Measurements from ENCODE around the gene RNF220. TPM values are rescaled to one million over a fixed set of nuclear protein-coding genes. Genes with fewer than 3 reads are reported as not detected.

The RNF220 gene
- total RNA-seq, 4 donors from 2014 or later = 45.8 to 169 (median 89.4) TPM

DNA sequence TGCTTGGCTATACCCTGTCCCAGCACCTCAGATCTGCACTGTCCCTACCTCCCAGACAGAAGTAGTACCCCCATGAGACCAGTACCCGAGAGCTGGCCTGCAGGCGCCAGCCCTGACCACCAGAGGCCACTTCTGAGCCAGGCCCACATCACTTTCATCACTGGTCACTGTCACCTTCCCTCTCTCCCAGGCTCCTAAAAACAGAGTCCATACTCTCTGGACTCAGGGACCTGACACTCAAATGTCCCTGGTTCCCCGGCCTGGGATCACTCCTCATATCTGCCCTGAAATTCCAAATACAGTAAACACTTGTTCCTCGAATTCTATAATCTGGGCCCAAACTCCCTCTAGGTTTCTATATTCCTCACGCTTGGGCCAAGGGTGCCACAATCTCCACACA lies 250.6 kb downstream of the RNF220 start:
- TF ChIP-seq EP300 (IDR thresholded peaks at IDR 0.05; ENCODE audit: low read depth) = no peak
- TF ChIP-seq, protein P1, sequence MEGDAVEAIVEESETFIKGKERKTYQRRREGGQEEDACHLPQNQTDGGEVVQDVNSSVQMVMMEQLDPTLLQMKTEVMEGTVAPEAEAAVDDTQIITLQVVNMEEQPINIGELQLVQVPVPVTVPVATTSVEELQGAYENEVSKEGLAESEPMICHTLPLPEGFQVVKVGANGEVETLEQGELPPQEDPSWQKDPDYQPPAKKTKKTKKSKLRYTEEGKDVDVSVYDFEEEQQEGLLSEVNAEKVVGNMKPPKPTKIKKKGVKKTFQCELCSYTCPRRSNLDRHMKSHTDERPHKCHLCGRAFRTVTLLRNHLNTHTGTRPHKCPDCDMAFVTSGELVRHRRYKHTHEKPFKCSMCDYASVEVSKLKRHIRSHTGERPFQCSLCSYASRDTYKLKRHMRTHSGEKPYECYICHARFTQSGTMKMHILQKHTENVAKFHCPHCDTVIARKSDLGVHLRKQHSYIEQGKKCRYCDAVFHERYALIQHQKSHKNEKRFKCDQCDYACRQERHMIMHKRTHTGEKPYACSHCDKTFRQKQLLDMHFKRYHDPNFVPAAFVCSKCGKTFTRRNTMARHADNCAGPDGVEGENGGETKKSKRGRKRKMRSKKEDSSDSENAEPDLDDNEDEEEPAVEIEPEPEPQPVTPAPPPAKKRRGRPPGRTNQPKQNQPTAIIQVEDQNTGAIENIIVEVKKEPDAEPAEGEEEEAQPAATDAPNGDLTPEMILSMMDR (IDR thresholded peaks at IDR 0.05) = peak; percentile 49 to 67 (median 56)
- DNase-seq = no peak
- in situ Hi-C loops (cut with MboI; ENCODE audit: low pct_ligation_motif_present in 1 of 4, low pct_unique_long_range_greater_than_20kb in 1 of 4, low sequenced_read_pairs in 3 of 4) = no loop called here
- H3K4me1 ChIP-seq = peaks cover 0 to 8% (median 3%) of the 10 kb centered on the region in 4 donors
- 73 to 100% methylated on average over 1 to 5 of the region's 5 CpGs for WGBS, 2 donors (ENCODE audit: low coverage in 1 of 2)
- intact Hi-C loops (cut with DNase I; ENCODE audit: low total_unique reads) = no loop called here
- no peak overlapping the region for H3K4me3 ChIP-seq
- H3K9me3 ChIP-seq = no peaks in the 10 kb centered on the region
- H3K27me3 ChIP-seq = no peaks in the 10 kb centered on the region
- no peak overlapping the region for H3K27ac ChIP-seq
- peaks cover 0 to 4% (median 2%) of the 10 kb centered on the region in 4 donors for H3K36me3 ChIP-seq

DNA sequence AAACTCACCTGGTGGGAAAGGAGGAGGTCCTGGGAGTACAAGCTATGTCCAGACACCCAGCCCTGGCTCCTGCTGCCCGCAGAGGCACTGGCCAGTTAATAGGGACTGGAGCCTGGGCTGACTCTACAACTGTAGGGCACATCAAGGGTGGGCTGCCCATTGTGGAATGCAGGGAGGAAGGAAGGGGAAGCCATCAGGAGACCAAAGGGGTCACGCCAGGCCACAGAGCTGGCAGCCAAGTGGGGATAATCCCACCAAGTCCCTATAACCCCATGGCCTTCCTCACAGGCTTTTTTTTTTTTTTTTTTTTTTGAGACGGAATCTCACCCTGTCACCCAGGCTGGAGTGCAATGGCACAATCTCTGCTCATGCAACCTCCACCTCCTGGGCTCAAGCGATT lies 254.5 kb downstream of the RNF220 start:
- no peak for DNase-seq

DNA sequence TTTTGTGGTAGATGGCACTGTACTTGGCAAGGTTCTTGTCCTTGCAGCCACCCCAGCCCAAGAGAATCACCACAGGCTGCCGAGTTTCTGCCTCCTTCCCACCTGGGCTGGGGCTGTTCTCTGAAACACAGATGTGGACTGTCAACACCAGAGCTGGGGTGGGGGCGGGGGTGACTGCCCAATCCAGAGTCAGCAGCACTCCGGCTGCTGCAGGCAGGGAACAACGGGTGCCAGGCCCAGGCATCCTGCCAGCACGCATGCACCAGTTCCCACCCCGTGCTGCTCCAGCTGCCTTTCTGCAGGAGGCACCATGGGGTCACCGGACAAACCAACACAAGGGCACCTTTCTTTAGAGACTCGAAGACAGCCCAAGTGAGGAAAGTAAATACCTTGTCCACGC lies 255.1 kb downstream of the RNF220 start:
- intact Hi-C loops (cut with DNase I; ENCODE audit: low total_unique reads) = no loop called here
- WGBS, 2 donors (ENCODE audit: low coverage in 1 of 2) = 46% methylated on average over 9 of the region's 9 CpGs; no CpG with 5 or more reads in 1 of the 2 donors
- no peaks in the 10 kb centered on the region for H3K9me3 ChIP-seq
- H3K4me1 ChIP-seq = peaks cover 0 to 20% (median 8%) of the 10 kb centered on the region in 4 donors
- no peaks in the 10 kb centered on the region for H3K27me3 ChIP-seq
- in situ Hi-C loops (cut with MboI; ENCODE audit: low pct_ligation_motif_present in 1 of 4, low pct_unique_long_range_greater_than_20kb in 1 of 4, low sequenced_read_pairs in 3 of 4) = no loop called here
- TF ChIP-seq POLR2AphosphoS5 (IDR thresholded peaks at IDR 0.05) = no peak
- TF ChIP-seq POLR2A (IDR thresholded peaks at IDR 0.05) = no peak
- TF ChIP-seq, protein P1 (IDR thresholded peaks at IDR 0.05) = no peak
- TF ChIP-seq EP300 (IDR thresholded peaks at IDR 0.05; ENCODE audit: low read depth) = no peak
- no peaks in the 10 kb centered on the region for H3K36me3 ChIP-seq
- peak overlapping the region in 1 of 4 donors; percentile 6 for H3K27ac ChIP-seq
- peak; percentile 48 for DNase-seq
- no peak overlapping the region for H3K4me3 ChIP-seq

More for the DNA sequence above, 254.5 kb downstream of the RNF220 start:
- Histone ChIP-seq H3K27ac (no peak overlapping the region), H3K9me3 (no peaks in the 10 kb centered on the region), H3K4me3 (no peak overlapping the region), H3K36me3 (no peaks in the 10 kb centered on the region), H3K27me3 (no peaks in the 10 kb centered on the region), H3K4me1 (peaks cover 0 to 20% (median 8%) of the 10 kb centered on the region in 4 donors)
- in situ Hi-C loops (cut with MboI; ENCODE audit: low pct_ligation_motif_present in 1 of 4, low pct_unique_long_range_greater_than_20kb in 1 of 4, low sequenced_read_pairs in 3 of 4) (no loop called here), intact Hi-C loops (cut with DNase I; ENCODE audit: low total_unique reads) (no loop called here)
- TF ChIP-seq POLR2AphosphoS5 (IDR thresholded peaks at IDR 0.05) (no peak), POLR2A (IDR thresholded peaks at IDR 0.05) (no peak), EP300 (IDR thresholded peaks at IDR 0.05; ENCODE audit: low read depth) (no peak)
- TF ChIP-seq, protein P1 (IDR thresholded peaks at IDR 0.05) = no peak
- 96% methylated on average over 4 of the region's 4 CpGs; no CpG with 5 or more reads in 1 of the 2 donors for WGBS, 2 donors (ENCODE audit: low coverage in 1 of 2)

DNA sequence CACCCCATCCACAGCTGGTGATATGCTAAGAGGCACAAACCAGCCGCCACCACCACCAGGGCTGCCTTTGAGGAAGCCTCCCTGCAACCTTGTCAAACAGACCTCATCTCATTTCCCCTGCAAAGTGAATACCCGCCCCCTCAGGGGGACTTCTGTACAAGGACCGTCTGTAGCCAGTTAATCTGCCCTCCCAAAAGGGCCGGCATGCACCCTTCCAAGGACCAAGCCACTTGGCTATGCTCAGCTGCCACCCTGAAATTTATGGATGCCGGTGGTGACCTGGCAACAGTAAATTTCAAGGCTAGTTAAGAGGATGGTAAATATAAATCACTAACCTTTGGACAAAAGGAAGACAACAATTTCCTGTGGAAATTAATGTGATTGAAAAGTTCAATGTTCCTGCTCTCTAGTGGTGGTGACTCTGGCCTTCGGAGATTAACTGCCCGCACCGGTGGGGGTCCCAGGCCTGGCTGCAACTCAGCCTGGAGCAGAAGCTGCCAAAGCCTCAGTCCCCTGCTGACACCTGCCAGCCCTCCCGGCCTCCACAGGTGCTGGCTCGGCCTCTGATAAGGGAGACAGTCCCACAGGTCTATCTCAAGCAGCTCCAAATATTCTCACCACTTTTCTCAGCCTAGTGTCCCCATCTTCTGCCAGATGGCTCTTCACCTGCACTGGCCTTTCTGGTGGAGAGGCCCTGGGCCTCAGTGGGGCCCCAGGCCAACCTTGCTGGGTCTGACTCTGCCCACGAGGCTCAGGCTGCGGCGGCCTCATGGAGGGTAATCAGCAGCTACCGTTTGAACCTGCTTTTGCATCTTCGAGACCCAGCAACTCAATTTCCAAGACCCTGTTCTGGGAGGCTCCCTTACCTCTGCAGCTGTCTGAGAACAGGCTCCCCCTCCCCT lies 257.0 kb downstream of the RNF220 start:
- H3K4me1 ChIP-seq = peaks cover 0 to 20% (median 8%) of the 10 kb centered on the region in 4 donors
- WGBS, 2 donors (ENCODE audit: low coverage in 1 of 2) = 69% methylated on average over 15 of the region's 15 CpGs; no CpG with 5 or more reads in 1 of the 2 donors
- no peak for TF ChIP-seq POLR2AphosphoS5 (IDR thresholded peaks at IDR 0.05)
- in situ Hi-C loops (cut with MboI; ENCODE audit: low pct_ligation_motif_present in 1 of 4, low pct_unique_long_range_greater_than_20kb in 1 of 4, low sequenced_read_pairs in 3 of 4) (no loop called here), intact Hi-C loops (cut with DNase I; ENCODE audit: low total_unique reads) (no loop called here)
- H3K36me3 ChIP-seq = no peaks in the 10 kb centered on the region
- no peaks in the 10 kb centered on the region for H3K9me3 ChIP-seq
- no peak overlapping the region for H3K27ac ChIP-seq
- no peak overlapping the region for H3K4me3 ChIP-seq
- DNase-seq = no peak
- H3K27me3 ChIP-seq = no peaks in the 10 kb centered on the region
